AG09309 (cell line): Measurements from ENCODE around the gene IFITM10.

ENCODE experiments used
- DNase-seq: peaks from one replicate; pipeline ENCODE4 v3.0.0-alpha.2; 2010; ENCODE audit warnings: low read depth
- H3K4me3 ChIP-seq: 2 replicates; pipeline ENCODE4 v1.5.1; 2011; ENCODE audit warnings: mild to moderate bottlenecking, low read depth, low read length, moderate library complexity; ENCODE audit not compliant: control insufficient read depth
- TF ChIP-seq, protein P1 (sequence below): IDR thresholded peaks from 2 replicates; pipeline ENCODE4 v1.5.1; 2011; ENCODE audit warnings: mild to moderate bottlenecking, low read depth, low read length, inconsistent platforms; ENCODE audit not compliant: insufficient read depth, control insufficient read depth; ENCODE audit errors: missing control alignments

The IFITM10 gene

DNA sequence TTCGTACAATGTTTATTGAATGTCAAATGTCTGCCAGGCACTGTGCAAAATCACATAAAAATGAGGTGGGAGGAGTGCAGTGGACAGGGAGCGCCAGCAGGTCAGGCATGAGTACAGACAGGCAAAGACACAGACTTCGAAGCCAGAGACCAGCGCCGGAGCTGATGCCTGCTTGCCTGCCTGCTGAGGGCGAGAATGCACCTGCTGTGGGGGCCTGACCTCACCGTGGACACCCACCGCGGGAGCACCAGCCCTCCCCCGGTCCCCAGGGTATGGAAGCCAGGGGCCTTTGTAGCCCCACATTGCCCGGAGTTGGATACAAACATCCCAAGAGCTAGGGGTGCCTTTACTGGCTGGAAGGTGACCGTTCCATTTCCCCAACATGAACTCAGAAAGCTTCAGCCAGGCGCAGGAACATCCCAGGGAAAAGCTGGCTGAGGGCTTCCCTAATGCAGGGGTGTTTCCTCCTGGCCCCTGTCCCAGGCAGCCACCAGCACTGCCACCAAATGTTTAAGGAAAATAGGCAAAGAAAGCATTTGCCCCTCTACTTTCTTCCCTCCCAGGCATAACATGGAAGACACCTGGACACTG is 17.9 kb downstream of the IFITM10 start:
- TF ChIP-seq, protein P1, sequence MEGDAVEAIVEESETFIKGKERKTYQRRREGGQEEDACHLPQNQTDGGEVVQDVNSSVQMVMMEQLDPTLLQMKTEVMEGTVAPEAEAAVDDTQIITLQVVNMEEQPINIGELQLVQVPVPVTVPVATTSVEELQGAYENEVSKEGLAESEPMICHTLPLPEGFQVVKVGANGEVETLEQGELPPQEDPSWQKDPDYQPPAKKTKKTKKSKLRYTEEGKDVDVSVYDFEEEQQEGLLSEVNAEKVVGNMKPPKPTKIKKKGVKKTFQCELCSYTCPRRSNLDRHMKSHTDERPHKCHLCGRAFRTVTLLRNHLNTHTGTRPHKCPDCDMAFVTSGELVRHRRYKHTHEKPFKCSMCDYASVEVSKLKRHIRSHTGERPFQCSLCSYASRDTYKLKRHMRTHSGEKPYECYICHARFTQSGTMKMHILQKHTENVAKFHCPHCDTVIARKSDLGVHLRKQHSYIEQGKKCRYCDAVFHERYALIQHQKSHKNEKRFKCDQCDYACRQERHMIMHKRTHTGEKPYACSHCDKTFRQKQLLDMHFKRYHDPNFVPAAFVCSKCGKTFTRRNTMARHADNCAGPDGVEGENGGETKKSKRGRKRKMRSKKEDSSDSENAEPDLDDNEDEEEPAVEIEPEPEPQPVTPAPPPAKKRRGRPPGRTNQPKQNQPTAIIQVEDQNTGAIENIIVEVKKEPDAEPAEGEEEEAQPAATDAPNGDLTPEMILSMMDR, result no peak
- H3K4me3 ChIP-seq, result no peak overlapping the region
- no peak for DNase-seq

- no peak overlapping the region for H3K4me3 ChIP-seq
- TF ChIP-seq, protein P1, result no peak
- DNase-seq, result no peak
Measured at GRCh38 chr11:1731451-1732059, 18.8 kb downstream of the IFITM10 start.

DNA sequence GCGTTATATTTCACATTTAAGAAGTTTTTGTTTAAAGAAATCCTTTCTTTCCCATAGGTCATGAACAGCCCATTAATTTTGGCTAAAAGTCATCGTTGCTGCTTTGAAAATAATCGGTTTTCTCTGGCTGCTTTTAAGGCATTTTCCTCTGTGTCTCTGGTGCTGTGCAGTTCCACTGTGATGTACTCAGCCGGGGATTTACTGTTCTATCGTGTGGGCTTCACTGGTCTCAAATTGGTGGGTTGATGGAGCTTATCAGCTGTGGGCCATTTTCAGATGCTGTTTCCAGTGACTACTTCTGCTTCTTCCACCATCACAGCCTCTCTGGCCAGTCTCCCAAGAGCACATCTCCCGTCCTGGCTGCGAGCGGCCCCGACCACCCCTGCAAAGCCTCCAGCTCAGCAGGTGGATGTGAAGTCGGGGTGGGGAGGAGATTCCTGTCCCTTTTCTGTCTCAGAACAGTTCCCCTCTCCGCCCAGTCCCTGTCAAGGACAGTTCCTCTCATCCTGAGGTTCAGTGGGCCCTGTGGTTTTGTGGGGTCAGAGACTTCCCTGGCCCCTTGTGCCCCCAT is 20.3 kb downstream of the IFITM10 start:
- no peak for DNase-seq
- no peak overlapping the region for H3K4me3 ChIP-seq
- TF ChIP-seq, protein P1, result no peak

- DNase-seq, result no peak
- no peak overlapping the region for H3K4me3 ChIP-seq
- TF ChIP-seq, protein P1, result no peak
Measured at GRCh38 chr11:1729692-1730011, 20.7 kb downstream of the IFITM10 start.

GRCh38 chr11:1728931-1729691 is 21.3 kb downstream of the IFITM10 start:
- no peak for DNase-seq
- no peak overlapping the region for H3K4me3 ChIP-seq
- TF ChIP-seq, protein P1, result no peak

GRCh38 chr11:1728301-1728700 is 22.1 kb downstream of the IFITM10 start:
- no peak for DNase-seq
- H3K4me3 ChIP-seq, result no peak overlapping the region
- TF ChIP-seq, protein P1, result no peak
